HL-60 (cell line): ENCODE data around the gene SOX30.

ENCODE experiments used
- GABPA ChIP-seq: IDR thresholded peaks from 2 replicates; pipeline ENCODE4 v1.6.1; 2012; ENCODE audit warnings: low read depth
- POLR2AphosphoS5 ChIP-seq: IDR thresholded peaks from 2 replicates; pipeline ENCODE4 v1.6.1; 2012; ENCODE audit warnings: low read depth
- SPI1 ChIP-seq: IDR thresholded peaks from 2 replicates; pipeline ENCODE4 v1.6.1; 2012; ENCODE audit warnings: low read depth, mild to moderate bottlenecking, borderline replicate concordance
- TF ChIP-seq, protein P1 (sequence below): IDR thresholded peaks from one replicate; pipeline ENCODE4 v1.5.1; 2011; ENCODE audit warnings: low read length, control low read depth, inconsistent platforms; ENCODE audit not compliant: insufficient read depth
- TF ChIP-seq, protein P2 (sequence below): IDR thresholded peaks from 2 replicates; pipeline ENCODE4 v1.6.1; 2012; ENCODE audit warnings: low read depth; ENCODE audit not compliant: insufficient replicate concordance

DNA sequence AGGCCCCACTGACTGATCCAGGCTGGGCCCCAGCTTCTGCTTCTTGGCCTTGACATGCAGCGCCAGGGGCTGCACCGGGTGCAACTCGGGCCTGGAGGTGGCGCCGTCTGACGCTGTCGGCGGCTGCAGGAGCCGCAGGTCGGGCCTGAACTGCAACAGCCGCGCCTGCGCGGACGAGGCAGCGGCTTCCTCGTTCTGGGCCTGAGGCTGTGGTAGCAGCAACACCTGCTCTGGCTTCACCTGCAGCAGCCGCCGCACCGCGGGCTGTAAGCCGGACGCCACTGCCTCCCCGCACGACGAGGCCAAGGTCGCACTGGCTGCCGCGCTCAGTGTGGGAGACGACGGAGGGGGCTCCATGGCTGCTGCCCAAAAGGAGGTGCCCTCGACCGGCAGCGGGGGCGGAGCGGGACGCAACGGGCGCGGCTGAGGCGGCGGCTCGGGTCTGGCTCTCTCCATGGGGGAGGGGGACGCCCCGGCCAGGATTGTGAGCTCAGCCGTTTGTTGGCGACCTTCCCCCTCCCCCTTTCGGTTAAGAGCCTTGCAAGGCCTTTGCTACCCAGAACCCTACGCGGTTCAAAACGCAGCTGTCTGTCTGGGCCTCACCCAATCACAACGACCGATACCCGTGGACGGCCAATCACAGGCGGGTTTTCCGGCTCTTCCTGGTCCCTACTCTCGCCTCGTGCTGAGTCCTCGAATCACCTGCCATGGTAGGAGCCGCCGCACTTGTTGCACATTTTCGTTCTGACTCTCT is 438 bp downstream of the SOX30 start:
- TF ChIP-seq GABPA (no peak), POLR2AphosphoS5 (no peak), SPI1 (no peak)
- TF ChIP-seq, protein P1, sequence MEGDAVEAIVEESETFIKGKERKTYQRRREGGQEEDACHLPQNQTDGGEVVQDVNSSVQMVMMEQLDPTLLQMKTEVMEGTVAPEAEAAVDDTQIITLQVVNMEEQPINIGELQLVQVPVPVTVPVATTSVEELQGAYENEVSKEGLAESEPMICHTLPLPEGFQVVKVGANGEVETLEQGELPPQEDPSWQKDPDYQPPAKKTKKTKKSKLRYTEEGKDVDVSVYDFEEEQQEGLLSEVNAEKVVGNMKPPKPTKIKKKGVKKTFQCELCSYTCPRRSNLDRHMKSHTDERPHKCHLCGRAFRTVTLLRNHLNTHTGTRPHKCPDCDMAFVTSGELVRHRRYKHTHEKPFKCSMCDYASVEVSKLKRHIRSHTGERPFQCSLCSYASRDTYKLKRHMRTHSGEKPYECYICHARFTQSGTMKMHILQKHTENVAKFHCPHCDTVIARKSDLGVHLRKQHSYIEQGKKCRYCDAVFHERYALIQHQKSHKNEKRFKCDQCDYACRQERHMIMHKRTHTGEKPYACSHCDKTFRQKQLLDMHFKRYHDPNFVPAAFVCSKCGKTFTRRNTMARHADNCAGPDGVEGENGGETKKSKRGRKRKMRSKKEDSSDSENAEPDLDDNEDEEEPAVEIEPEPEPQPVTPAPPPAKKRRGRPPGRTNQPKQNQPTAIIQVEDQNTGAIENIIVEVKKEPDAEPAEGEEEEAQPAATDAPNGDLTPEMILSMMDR: no peak
- TF ChIP-seq, protein P2, sequence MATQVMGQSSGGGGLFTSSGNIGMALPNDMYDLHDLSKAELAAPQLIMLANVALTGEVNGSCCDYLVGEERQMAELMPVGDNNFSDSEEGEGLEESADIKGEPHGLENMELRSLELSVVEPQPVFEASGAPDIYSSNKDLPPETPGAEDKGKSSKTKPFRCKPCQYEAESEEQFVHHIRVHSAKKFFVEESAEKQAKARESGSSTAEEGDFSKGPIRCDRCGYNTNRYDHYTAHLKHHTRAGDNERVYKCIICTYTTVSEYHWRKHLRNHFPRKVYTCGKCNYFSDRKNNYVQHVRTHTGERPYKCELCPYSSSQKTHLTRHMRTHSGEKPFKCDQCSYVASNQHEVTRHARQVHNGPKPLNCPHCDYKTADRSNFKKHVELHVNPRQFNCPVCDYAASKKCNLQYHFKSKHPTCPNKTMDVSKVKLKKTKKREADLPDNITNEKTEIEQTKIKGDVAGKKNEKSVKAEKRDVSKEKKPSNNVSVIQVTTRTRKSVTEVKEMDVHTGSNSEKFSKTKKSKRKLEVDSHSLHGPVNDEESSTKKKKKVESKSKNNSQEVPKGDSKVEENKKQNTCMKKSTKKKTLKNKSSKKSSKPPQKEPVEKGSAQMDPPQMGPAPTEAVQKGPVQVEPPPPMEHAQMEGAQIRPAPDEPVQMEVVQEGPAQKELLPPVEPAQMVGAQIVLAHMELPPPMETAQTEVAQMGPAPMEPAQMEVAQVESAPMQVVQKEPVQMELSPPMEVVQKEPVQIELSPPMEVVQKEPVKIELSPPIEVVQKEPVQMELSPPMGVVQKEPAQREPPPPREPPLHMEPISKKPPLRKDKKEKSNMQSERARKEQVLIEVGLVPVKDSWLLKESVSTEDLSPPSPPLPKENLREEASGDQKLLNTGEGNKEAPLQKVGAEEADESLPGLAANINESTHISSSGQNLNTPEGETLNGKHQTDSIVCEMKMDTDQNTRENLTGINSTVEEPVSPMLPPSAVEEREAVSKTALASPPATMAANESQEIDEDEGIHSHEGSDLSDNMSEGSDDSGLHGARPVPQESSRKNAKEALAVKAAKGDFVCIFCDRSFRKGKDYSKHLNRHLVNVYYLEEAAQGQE: no peak
